T follicular helper cell (primary cell): ENCODE data around the gene ZC2HC1C.

ENCODE experiments used
- DNase-seq: peaks from one replicate; pipeline ENCODE4 v3.0.0-alpha.2; 2020; ENCODE audit warnings: low read depth
- total RNA-seq, 2 experiments: gene quantifications; one replicate each; lab custom pipeline; 2026; lab: John Stamatoyannopoulos, UW

ZC2HC1C gene, protein sequence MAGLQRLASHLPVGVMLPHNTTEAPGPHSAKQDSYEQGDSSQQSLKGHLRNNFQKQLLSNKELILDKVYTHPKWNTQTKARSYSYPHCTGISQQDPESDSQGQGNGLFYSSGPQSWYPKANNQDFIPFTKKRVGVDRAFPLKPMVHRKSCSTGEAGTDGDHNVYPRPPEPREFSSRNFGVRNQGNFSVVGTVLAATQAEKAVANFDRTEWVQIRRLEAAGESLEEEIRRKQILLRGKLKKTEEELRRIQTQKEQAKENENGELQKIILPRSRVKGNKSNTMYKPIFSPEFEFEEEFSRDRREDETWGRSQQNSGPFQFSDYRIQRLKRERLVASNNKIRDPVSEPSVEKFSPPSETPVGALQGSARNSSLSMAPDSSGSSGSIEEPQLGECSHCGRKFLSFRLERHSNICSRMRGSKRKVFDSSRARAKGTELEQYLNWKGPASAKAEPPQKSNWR
- total RNA-seq: 0.56 to 0.72 reads per million in 2 experiments

- peak; percentile 15 for DNase-seq
These were observed at the start of gene ZC2HC1C for GRCh38 chr14:75069121-75069810. Gene ZC2HC1C, plus strand, starts transcription at chr14:75069641. Its CDS starts 933 bp downstream, at chr14:75070574.

DNA sequence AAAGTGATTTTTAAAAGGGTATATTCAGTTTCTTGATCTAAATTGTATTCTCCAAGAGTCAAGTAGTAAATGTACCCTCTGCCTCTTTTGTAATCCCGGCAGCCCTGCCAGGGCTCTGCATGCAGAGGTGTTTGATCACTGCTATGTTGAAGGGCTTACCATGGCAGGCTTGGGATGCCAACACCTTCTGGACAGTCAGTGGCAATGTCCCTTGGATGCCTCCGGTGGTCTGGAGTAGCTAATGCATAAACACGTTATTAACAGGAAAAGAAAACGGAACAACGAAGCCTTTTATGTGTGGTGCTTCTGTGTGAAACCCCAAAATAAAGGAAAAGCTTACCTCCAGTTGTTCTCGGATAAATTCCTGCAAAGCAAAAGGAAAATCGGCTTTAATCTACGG, 46.8 kb upstream of the ZC2HC1C start:
- DNase-seq: no peak

DNA sequence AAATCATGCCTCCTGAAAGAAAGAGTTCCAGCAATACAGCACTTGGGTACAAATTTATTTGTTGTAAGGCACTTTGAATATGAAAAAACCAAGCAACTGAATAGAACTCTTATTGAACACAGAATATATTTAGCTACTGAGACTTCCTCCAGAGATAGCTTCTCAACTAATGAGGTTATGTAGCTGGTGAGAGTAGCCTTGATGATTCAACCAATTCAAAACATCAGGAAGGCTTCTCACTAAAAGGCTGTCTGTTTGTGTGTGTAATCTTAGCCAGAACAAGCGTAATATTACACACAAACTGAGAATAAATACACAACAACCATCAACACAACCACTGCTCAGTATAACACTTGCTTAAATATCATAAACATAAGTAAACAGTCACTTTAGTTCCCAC, 46.3 kb upstream of the ZC2HC1C start:
- DNase-seq: no peak

- no peak for DNase-seq
These were observed 44.4 kb upstream of the ZC2HC1C start for GRCh38 chr14:75025082-75025481.

DNA sequence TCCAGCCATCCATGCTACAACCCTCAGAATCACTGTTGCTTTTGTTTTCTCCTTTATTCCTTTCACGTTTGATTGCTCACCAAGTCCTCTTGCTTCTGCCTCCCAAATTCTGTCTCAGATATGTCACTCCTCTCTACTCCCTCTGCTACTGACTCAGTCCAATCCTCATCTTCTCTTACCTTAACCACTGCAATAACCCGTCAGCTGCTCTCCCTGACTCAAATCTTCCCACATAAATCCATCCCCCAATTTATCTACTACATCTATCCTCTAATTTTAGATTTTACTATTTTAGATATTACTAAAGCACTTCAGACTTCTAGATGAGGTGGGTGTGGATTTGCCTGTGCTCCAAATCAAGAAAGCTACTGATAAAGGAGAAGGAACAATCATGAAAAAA, 43.6 kb upstream of the ZC2HC1C start:
- no peak for DNase-seq

- DNase-seq: no peak
These were observed 39.3 kb upstream of the ZC2HC1C start for GRCh38 chr14:75030147-75030546.

GRCh38 chr14:75032939-75033338, 36.5 kb upstream of the ZC2HC1C start:
- DNase-seq: no peak

DNA sequence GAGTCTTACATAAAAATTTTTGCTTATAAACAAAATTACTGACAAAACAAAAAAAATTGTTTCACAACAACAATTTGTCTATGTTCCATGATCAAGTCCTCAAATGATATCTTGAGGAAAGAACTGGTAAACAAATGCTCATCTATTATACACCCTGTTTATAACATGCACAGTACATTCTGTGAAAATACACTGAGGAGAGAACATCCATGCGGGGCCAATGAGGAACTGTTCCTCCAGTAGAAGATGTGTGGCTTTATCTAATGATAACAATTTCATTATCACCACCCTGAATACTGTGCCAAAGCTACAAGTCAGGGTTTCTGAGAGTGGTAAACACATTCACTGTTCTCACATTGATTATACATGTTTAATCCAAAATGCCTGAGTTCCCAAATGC, 28.9 kb upstream of the ZC2HC1C start:
- DNase-seq: no peak

GRCh38 chr14:75040959-75041358, 28.5 kb upstream of the ZC2HC1C start:
- no peak for DNase-seq

GRCh38 chr14:75041613-75042012, 27.8 kb upstream of the ZC2HC1C start:
- DNase-seq: no peak

GRCh38 chr14:75042035-75042434, 27.4 kb upstream of the ZC2HC1C start:
- no peak for DNase-seq

- DNase-seq: no peak
These were observed 25.1 kb upstream of the ZC2HC1C start for GRCh38 chr14:75044322-75044721.

DNA sequence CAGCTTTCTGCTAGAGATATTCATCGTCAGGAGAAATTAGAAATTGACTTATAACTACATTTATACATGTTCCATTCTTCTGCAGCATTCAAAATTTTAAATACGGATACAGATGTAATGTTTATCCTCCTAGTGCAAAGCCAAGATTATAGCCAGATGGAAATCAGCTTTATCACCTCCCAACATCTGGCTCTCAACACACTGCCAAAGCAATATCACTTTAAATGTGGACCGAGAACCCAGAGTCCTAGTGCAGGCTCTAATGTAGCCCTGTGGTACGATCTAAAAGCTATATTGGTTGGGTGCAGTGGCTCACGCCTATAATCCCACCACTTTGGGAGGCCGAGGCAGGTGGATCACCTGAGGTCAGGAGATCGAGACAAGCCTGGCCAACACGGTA, 24.7 kb upstream of the ZC2HC1C start:
- no peak for DNase-seq

- no peak for DNase-seq
These were observed 23.2 kb upstream of the ZC2HC1C start for GRCh38 chr14:75046275-75046674.

- no peak for DNase-seq
These were observed 22.5 kb upstream of the ZC2HC1C start for GRCh38 chr14:75046899-75047298.

- DNase-seq: no peak
These were observed 21.9 kb upstream of the ZC2HC1C start for GRCh38 chr14:75047506-75047905.

DNA sequence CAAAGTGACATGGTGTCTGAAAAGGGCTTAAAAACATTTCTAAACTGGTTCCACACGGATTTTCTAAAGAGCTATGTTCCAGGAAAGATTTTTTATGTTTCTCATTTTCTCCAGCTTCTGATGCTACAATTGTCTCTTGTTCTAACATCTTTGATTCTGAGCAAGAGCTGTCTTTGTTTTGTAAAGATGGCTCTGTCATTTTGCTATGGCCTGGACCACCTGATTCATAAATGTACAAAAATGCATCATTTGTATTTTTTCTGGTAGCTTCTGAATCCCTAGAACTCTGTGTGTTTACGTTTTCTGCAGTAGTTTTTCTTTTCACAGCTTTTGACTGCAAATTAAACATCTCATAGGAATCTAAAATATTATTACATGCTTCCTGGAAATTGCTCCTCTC, 21.3 kb upstream of the ZC2HC1C start:
- no peak for DNase-seq

- DNase-seq: no peak
These were observed 20.3 kb upstream of the ZC2HC1C start for GRCh38 chr14:75049136-75049535.

DNA sequence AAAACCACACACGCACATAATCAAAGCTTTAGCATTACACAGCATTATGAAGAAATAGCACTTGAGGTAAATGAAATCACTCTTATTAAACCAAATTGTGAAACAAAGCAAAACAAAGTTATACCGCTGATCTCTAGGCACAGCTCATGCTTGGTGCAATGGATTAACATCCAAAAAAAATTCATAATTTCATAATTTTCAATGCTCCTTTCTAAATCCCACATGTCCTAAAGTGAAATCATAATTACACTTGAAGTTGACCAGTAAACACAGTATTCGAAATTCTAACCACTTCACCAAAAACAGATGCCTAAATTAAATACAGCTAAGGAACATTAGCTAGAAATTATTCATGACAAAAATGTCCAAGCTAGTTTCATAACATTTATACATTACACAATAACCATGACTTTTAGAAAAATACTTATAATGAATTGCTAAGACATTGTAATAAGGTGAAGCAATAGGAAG, 19.7 kb upstream of the ZC2HC1C start:
- no peak for DNase-seq

DNA sequence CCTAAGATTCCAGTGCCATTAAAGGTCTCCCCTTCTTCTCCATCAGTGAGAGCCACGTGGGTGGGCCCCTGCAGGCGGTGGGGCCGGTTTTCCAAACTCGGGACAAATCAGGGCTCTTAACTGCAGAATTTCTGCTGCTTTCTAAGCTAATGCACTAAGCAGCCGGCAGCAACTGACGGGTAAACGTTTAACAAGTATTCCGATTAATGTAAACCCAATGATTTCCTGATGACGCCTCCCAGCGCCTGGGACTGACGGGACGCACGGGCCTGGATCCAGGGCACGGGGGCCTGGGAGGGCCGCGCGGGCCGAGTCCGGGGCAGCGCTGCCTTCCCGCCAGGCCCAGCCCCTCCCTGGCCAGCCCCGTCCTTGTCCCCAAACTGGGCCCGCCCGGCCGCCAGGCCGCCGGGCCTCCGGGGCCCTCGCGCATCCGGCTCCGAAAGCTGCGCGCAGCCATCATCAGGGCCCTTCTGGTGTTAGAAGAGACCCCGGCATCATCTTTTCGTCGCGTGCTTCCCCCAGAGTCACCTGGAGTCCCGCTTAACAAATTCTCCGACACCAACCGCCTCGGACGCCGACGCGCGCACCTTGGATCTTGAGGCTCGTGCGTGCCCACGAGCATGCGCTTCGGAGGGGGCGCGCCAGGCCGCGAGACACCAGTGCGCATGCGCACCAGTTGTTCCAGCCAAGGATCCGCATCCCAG, 18.4 kb upstream of the ZC2HC1C start, which contains the start of gene MLH3:
MLH3 (minus strand) TSS at position 616 of the 704 bp plus-strand sequence. CDS start 1,812 bp downstream, outside the sequence.
- peak; percentile 73 for DNase-seq

DNA sequence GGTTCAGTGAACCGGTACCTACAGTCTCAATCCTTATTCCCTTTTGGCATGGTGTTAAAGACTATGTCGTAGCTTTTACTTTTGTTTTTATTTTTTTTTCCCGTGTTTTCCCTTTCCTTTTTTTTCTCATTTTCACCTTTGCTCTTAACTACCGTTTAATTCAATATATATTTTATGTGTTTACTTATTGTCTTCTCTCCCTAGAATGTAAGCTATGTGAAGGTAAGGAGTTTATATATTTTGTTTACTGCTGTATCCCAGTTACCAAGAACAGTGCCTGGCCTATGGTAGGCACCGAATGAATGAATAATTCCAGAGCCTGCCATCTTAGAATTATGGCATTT, 17.9 kb upstream of the ZC2HC1C start:
- DNase-seq: no peak
